Esophagus muscularis mucosa (tissue), 4 donors: ENCODE measurements around the gene SOX1. TPM values are rescaled to one million over a fixed set of nuclear protein-coding genes. Genes with fewer than 3 reads are reported as not detected.

Experiments used
- DNase-seq: peaks from one replicate; pipeline ENCODE4 v3.0.0-alpha.2; 2017; ENCODE audit errors: extremely low spot score
- H3K27ac ChIP-seq, 4 donors: fragments of 200-600 bp; sonication (generic); replicated peaks in 1 of 4; 1 replicate in 3 of 4; 2 replicates in 1 of 4; pipeline ENCODE4 v1.5.1; 2016 to 2019; ENCODE audit warnings: mild to moderate bottlenecking in 1 of 4
- H3K27me3 ChIP-seq, 4 donors: fragments of 200-600 bp; sonication (generic); one replicate each; pipeline versions ENCODE4 v1.5.1 to v1.6.0; 2016 to 2019
- H3K36me3 ChIP-seq, 4 donors: fragments of 200-600 bp; sonication (generic); one replicate each; pipeline ENCODE4 v1.5.1; 2016 to 2019
- H3K4me1 ChIP-seq, 4 donors: fragments of 200-600 bp; sonication (generic); one replicate each; pipeline ENCODE4 v1.5.1; 2016 to 2019
- H3K4me3 ChIP-seq, 4 donors: fragments of 200-600 bp; sonication (generic); 1 replicate in 2 of 4; 2 replicates in 2 of 4; pipeline ENCODE4 v1.5.1; 2016 to 2019; ENCODE audit warnings: mild to moderate bottlenecking in 4 of 4, moderate library complexity in 1 of 4
- H3K9me3 ChIP-seq, 4 donors: fragments of 200-600 bp; sonication (generic); 1 replicate in 3 of 4; 2 replicates in 1 of 4; pipeline ENCODE4 v1.5.1; 2016 to 2019
- EP300 ChIP-seq: sonication (generic); formaldehyde crosslinking; IDR thresholded peaks from one replicate; pipeline ENCODE4 v1.6.1; 2017; ENCODE audit warnings: antibody characterized with exemption
- POLR2A ChIP-seq: fragments of 450-650 bp; IDR thresholded peaks from one replicate; pipeline ENCODE4 v1.6.1; 2017; ENCODE audit warnings: antibody characterized with exemption, moderate library complexity, mild to moderate bottlenecking, low read depth
- POLR2AphosphoS5 ChIP-seq, 2 donors: sonication (generic); formaldehyde crosslinking; IDR thresholded peaks; one replicate each; pipeline ENCODE4 v1.6.1; 2017; ENCODE audit warnings: antibody characterized with exemption in 2 of 2
- WGBS: methylation state at CpG from one replicate; pipeline ENCODE4 v1.1.5; 2018; 5-methylcytosine and 5-hydroxymethylcytosine counted together
- intact Hi-C: fragments of 100-400 bp; cut with DNase I; formaldehyde crosslinking; loops from one replicate; pipeline ENCODE4 v1.15.1; 2023
- total RNA-seq, 4 donors: library from RNA; depleted of rRNA; stranded (reverse); fragments of >200 nt; gene quantifications; one replicate each; pipeline versions ENCODE4 v1.1.0 to v1.2.1, GENCODE V29; 2016
- TF ChIP-seq, protein P1 (sequence below), 3 experiments: fragments of 200-600 bp in 2 of 3; fragments of 450-650 bp in 1 of 3; sonication (generic) in 2 of 3; IDR thresholded peaks; one replicate each; pipeline ENCODE4 v1.5.1; 2017 to 2019; ENCODE audit warnings: antibody characterized with exemption in 3 of 3, mild to moderate bottlenecking in 2 of 3, moderate library complexity in 1 of 3

Gene SOX1
- total RNA-seq, 4 donors from 2014 or later = under 0.01 to 0.17 TPM; not detected in 2

GRCh38 chr13:112092453-112092852 lies 25.5 kb downstream of the SOX1 start:
- Histone ChIP-seq H3K4me3 (no peak overlapping the region), H3K27me3 (peaks cover 0 to 48% (median 0%) of the 10 kb centered on the region in 4 donors), H3K4me1 (no peaks in the 10 kb centered on the region), H3K27ac (no peak overlapping the region), H3K36me3 (no peaks in the 10 kb centered on the region), H3K9me3 (no peaks in the 10 kb centered on the region)
- no peak for TF ChIP-seq EP300
- no peak for TF ChIP-seq POLR2AphosphoS5 (IDR thresholded peaks at IDR 0.05)
- TF ChIP-seq POLR2A = no peak
- TF ChIP-seq, protein P1, sequence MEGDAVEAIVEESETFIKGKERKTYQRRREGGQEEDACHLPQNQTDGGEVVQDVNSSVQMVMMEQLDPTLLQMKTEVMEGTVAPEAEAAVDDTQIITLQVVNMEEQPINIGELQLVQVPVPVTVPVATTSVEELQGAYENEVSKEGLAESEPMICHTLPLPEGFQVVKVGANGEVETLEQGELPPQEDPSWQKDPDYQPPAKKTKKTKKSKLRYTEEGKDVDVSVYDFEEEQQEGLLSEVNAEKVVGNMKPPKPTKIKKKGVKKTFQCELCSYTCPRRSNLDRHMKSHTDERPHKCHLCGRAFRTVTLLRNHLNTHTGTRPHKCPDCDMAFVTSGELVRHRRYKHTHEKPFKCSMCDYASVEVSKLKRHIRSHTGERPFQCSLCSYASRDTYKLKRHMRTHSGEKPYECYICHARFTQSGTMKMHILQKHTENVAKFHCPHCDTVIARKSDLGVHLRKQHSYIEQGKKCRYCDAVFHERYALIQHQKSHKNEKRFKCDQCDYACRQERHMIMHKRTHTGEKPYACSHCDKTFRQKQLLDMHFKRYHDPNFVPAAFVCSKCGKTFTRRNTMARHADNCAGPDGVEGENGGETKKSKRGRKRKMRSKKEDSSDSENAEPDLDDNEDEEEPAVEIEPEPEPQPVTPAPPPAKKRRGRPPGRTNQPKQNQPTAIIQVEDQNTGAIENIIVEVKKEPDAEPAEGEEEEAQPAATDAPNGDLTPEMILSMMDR (IDR thresholded peaks at IDR 0.05) = no peak
- intact Hi-C loops = no loop called here
- DNase-seq = no peak
- 67% methylated on average over 4 of the region's 4 CpGs for WGBS

- Histone ChIP-seq H3K4me3 (no peak overlapping the region), H3K36me3 (no peaks in the 10 kb centered on the region), H3K9me3 (no peaks in the 10 kb centered on the region), H3K27ac (no peak overlapping the region), H3K4me1 (no peaks in the 10 kb centered on the region), H3K27me3 (peaks cover 0 to 46% (median 0%) of the 10 kb centered on the region in 4 donors)
- no peak for DNase-seq
- intact Hi-C loops = no loop called here
- TF ChIP-seq POLR2A (no peak), EP300 (no peak), POLR2AphosphoS5 (IDR thresholded peaks at IDR 0.05) (no peak)
- TF ChIP-seq, protein P1 (IDR thresholded peaks at IDR 0.05) = no peak
- WGBS = 81% methylated on average over 9 of the region's 9 CpGs
These were observed 28.4 kb downstream of the SOX1 start for GRCh38 chr13:112095354-112095753.

- Histone ChIP-seq H3K36me3 (no peaks in the 10 kb centered on the region), H3K9me3 (no peaks in the 10 kb centered on the region), H3K4me1 (no peaks in the 10 kb centered on the region), H3K27me3 (peaks cover 0 to 58% (median 1%) of the 10 kb centered on the region in 4 donors), H3K27ac (no peak overlapping the region), H3K4me3 (no peak overlapping the region)
- intact Hi-C loops = no loop called here
- DNase-seq = no peak
- 83% methylated on average over 9 of the region's 9 CpGs for WGBS
- TF ChIP-seq POLR2A (no peak), POLR2AphosphoS5 (IDR thresholded peaks at IDR 0.05) (no peak), EP300 (no peak)
- TF ChIP-seq, protein P1 (IDR thresholded peaks at IDR 0.05) = no peak
These were observed 30.0 kb downstream of the SOX1 start for GRCh38 chr13:112096959-112097358.

DNA sequence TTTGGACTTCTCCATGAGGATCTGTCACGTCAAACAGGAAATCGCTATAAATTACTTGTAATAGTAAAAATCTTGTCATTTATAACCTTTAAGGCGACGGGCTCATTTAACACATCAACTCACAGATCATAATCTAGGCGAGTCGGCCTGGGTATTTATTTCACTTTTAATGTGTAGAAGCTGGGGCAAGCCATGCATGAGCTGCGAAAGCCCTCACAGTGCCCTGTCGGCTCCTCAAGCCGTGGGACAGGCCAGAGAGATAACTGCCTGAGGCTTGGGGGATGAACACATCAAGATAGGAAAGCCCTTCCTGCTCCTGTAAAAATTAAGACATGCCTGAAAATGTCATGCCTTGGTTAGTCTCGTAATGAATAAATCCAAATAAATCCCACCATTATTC lies 30.8 kb downstream of the SOX1 start:
- Histone ChIP-seq H3K4me3 (no peak overlapping the region), H3K27ac (no peak overlapping the region), H3K9me3 (no peaks in the 10 kb centered on the region), H3K4me1 (no peaks in the 10 kb centered on the region), H3K36me3 (no peaks in the 10 kb centered on the region), H3K27me3 (peaks cover 0 to 58% (median 1%) of the 10 kb centered on the region in 4 donors)
- intact Hi-C loops = no loop called here
- DNase-seq = peak; percentile 62
- TF ChIP-seq, protein P1 (IDR thresholded peaks at IDR 0.05) = no peak
- TF ChIP-seq EP300 (no peak), POLR2AphosphoS5 (IDR thresholded peaks at IDR 0.05) (no peak), POLR2A (no peak)
- 68% methylated on average over 10 of the region's 10 CpGs for WGBS

GRCh38 chr13:112098699-112099098 lies 31.8 kb downstream of the SOX1 start:
- Histone ChIP-seq H3K27me3 (peaks cover 0 to 68% (median 6%) of the 10 kb centered on the region in 4 donors), H3K36me3 (no peaks in the 10 kb centered on the region), H3K9me3 (no peaks in the 10 kb centered on the region), H3K4me1 (peaks cover 0 to 3% (median 1%) of the 10 kb centered on the region in 4 donors), H3K4me3 (no peak overlapping the region), H3K27ac (no peak overlapping the region)
- 79% methylated on average over 9 of the region's 9 CpGs for WGBS
- peak; percentile 60 for DNase-seq
- intact Hi-C loops = no loop called here
- no peak for TF ChIP-seq POLR2A
- no peak for TF ChIP-seq EP300
- TF ChIP-seq POLR2AphosphoS5 (IDR thresholded peaks at IDR 0.05) = no peak
- TF ChIP-seq, protein P1 (IDR thresholded peaks at IDR 0.05) = no peak
